Measurements from ENCODE around the gene CLRN3. TPM values are rescaled to one million over a fixed set of nuclear protein-coding genes. Genes with fewer than 3 reads are reported as not detected.

The CLRN3 gene
- total and polyA plus RNA-seq, 9 donors = 0.24 TPM; not detected in 8

GRCh38 chr10:127932521-127933270 is 40.0 kb upstream of the CLRN3 start:
- H3K9me3 ChIP-seq = no peaks in the 10 kb centered on the region
- intact Hi-C loops (cut with DNase I) = no loop called here
- no peak for DNase-seq
- no peaks in the 10 kb centered on the region for H3K27me3 ChIP-seq
- WGBS, 3 donors = 85 to 88% (median 85%) methylated on average over 15 of the region's 15 CpGs
- no peaks in the 10 kb centered on the region for H3K36me3 ChIP-seq
- no peak for TF ChIP-seq EP300 (IDR thresholded peaks at IDR 0.05)
- no peak for TF ChIP-seq CTCF (IDR thresholded peaks at IDR 0.05)
- TF ChIP-seq POLR2A (IDR thresholded peaks at IDR 0.05) = no peak
- H3K4me3 ChIP-seq = no peak overlapping the region
- H3K27ac ChIP-seq = no peak overlapping the region
- no peaks in the 10 kb centered on the region for H3K4me1 ChIP-seq (ENCODE audit: insufficient read depth)

GRCh38 chr10:127928021-127928806 is 35.5 kb upstream of the CLRN3 start:
- no peak for TF ChIP-seq POLR2A (IDR thresholded peaks at IDR 0.05)
- TF ChIP-seq EP300 (IDR thresholded peaks at IDR 0.05) = no peak
- TF ChIP-seq CTCF (IDR thresholded peaks at IDR 0.05) = no peak
- WGBS, 3 donors = 41 to 45% (median 42%) methylated on average over 10 of the region's 10 CpGs
- H3K27me3 ChIP-seq = no peaks in the 10 kb centered on the region
- no peaks in the 10 kb centered on the region for H3K9me3 ChIP-seq
- intact Hi-C loops (cut with DNase I) = no loop called here
- no peaks in the 10 kb centered on the region for H3K36me3 ChIP-seq
- H3K27ac ChIP-seq = no peak overlapping the region
- no peaks in the 10 kb centered on the region for H3K4me1 ChIP-seq (ENCODE audit: insufficient read depth)
- no peak for DNase-seq
- no peak overlapping the region for H3K4me3 ChIP-seq

GRCh38 chr10:127926455-127926854 is 33.7 kb upstream of the CLRN3 start:
- intact Hi-C loops (cut with DNase I) = no loop called here
- no peak overlapping the region for H3K27ac ChIP-seq
- no peaks in the 10 kb centered on the region for H3K36me3 ChIP-seq
- no peaks in the 10 kb centered on the region for H3K4me1 ChIP-seq (ENCODE audit: insufficient read depth)
- no peaks in the 10 kb centered on the region for H3K9me3 ChIP-seq
- DNase-seq = no peak
- 78 to 82% (median 79%) methylated on average over 8 of the region's 8 CpGs for WGBS, 3 donors
- TF ChIP-seq EP300 (IDR thresholded peaks at IDR 0.05) (no peak), POLR2A (IDR thresholded peaks at IDR 0.05) (no peak), CTCF (IDR thresholded peaks at IDR 0.05) (no peak)
- no peaks in the 10 kb centered on the region for H3K27me3 ChIP-seq
- no peak overlapping the region for H3K4me3 ChIP-seq

- no peaks in the 10 kb centered on the region for H3K4me1 ChIP-seq (ENCODE audit: insufficient read depth)
- intact Hi-C loops (cut with DNase I) = no loop called here
- no peaks in the 10 kb centered on the region for H3K9me3 ChIP-seq
- TF ChIP-seq POLR2A (IDR thresholded peaks at IDR 0.05) (no peak), EP300 (IDR thresholded peaks at IDR 0.05) (no peak), CTCF (IDR thresholded peaks at IDR 0.05) (no peak)
- H3K27ac ChIP-seq = no peak overlapping the region
- H3K4me3 ChIP-seq = no peak overlapping the region
- no peaks in the 10 kb centered on the region for H3K27me3 ChIP-seq
- DNase-seq = no peak
- WGBS, 3 donors = 77 to 80% (median 80%) methylated on average over 6 of the region's 6 CpGs
- no peaks in the 10 kb centered on the region for H3K36me3 ChIP-seq
Measured at GRCh38 chr10:127925471-127926207, 32.9 kb upstream of the CLRN3 start.

Measured in ovary (tissue), 9 donors.